HG02623 (cell line): ENCODE results near the gene DRC7.
"Not testable (repeated sequence)": the region's sequence is repeated elsewhere in the genome, so short reads cannot be mapped to it uniquely, and the experiment has no call there.

Experiments used
- ATAC-seq: cut with Tn5 transposase; IDR thresholded peaks from one replicate; pipeline ENCODE4 v1.9.1; 2021; ENCODE audit warnings: moderate library complexity; ENCODE audit not compliant: unreplicated experiment

Gene DRC7

DNA sequence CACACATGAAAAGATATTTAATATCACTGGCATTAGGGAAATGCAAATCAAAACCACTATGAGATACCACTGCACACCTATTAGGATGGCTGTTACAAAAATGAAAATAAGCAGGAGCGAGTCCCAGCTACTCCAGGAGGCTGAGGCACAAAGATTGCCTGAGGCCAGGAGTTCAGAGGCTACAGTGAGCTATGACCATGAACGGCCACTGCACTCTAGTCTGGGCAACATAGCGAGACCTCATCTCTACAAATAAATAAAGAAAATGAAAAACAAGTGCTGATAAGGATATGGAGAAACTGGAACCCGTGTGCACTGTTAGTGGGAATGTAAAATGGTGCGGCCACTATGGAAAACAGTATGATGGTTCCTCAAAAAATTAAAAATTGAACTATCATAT, 84.1 kb downstream of the DRC7 start:
- ATAC-seq: no peak

DNA sequence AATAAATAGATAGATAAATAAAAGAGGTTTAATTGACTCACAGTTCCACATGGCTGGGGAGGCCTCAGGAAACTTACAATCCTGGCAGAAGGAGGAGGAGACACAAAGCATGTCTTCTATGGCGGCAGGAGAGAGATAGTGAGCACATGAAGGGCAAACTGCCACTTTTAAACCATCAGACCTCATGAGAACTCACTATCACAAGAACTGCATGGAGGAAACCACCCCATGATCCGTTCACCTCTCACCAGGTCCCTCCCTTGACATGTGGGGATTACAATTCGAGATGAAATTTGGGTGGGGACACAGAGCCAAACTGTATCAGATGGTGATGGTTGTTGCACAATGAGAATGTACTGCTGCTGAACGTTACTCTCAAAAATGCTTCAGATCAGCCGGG, 85.2 kb downstream of the DRC7 start:
- ATAC-seq: not testable (repeated sequence)

DNA sequence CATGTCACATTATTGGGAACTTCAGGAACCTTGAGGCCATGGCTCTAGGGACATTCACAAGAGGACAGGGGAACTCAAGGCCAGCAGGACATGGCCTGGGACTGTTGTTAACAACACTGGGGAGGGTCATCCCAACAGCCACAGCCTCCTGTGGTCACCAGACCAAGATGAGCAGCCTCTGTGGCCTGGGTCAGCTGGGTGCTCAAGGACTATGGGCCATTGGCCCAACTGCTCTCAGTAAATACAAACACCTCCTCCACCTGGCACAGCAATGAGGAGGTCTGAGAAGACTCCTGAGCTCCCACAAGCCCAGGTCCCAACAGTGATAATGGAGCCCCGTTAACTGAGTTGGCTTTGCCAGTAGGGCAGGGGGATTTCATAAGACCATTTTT, 86.7 kb downstream of the DRC7 start:
- ATAC-seq: no peak
